Measurements from ENCODE around the gene ST6GAL2.

Gene ST6GAL2

DNA sequence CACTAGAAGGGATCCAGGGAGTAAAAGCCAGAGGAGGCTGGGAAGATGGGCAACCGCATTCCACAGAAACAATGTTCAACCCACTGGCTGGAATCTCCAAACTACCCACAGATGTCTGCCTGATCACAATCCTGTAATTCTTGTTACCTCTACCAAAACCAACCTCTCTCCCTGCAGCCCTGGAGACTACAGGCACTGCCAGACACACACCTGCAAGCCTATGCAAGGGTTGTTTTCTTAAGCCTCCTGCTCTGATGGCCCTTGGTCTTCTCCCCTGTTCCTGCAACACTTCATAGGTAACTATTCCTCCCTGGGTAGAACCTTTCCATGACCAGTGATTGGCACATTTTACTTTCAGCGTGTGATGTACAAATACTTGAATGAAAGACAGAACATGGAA is 21.9 kb downstream of the ST6GAL2 start:
- no peak for DNase-seq (ENCODE audit: low read depth)

DNA sequence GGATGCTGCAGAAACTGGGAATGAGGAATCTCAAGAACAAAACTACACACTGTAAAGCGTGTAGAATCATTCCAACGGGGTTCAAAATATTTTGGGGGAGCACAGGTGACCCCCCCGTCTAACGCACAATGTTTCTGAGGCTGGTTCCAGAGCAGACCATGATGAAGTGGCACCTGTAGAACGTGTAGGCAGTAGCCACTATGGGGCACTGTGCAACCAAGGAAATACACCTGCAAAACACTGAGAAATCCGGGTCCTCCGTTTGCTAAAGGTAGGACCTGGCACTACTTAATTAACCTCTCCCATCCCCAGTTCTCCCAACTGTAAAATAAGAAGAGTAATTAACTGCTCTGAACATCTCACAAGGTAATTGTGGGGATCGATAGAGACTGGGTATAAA is 22.6 kb downstream of the ST6GAL2 start:
- DNase-seq (ENCODE audit: low read depth), result no peak

DNA sequence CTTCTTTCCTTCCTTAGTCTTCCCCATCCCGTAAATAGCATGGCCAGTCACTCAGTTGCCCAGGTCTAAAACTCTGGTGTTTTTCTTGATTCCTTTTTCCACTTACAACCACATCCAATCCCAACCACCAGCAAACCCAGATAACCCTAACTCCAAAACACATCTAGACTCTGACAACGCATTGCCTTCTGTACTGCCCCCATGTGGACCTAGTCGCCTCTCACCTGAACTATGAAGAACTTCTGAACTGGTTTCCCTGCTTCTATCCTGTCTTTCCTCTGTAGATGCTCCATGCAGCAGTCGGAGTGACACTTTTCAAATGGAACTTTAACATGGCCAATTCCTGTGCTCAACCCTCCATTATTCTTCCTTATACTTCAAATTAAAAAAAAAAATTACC is 26.5 kb downstream of the ST6GAL2 start:
- no peak for DNase-seq (ENCODE audit: low read depth)

DNA sequence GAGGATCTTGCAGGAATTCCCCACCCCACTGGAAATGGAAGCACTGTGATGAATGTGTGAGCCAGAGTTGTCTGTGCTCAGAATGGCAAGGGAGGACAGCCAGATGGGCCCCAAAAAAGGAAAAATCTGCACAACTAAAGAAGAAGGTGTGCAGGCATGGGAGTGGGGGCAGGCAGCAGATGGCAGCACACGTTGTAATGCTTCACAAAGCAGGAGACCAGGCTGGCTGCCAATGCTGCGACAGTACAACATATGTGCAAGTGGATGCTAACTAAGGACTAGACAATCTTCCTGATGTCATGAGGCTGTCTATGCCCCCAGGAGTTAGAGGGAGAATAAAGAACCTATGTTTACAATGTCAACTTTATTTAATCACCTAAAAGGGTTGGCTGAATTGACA is 27.2 kb downstream of the ST6GAL2 start:
- DNase-seq (ENCODE audit: low read depth), result no peak

DNA sequence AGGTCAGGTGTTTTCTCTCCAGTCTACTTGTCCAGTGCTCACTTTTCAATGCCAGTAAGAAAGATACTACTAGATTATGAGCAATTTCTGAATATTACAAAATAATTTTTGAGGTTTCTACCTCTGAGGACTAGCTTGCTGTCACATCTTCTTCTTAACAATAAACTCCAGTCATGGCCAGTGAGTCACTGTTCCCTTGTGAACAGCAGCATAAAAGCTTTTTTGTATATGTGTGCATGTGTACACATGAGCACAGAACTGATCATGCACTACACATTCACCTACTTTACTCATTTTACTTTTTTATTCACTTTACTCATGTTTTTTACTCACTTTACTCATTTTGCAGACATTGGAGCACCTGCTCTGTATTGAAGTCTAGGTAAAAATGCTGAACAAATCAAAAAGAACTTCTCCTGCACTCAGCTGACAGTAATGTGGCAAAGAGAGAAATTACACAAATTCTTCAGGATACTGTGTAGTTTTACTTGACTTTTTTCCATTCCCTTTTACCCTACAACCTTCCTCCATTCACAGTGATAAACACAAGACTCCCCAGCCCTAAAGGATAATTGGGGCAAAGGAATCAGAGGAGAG is 28.0 kb downstream of the ST6GAL2 start:
- no peak for DNase-seq (ENCODE audit: low read depth)

DNA sequence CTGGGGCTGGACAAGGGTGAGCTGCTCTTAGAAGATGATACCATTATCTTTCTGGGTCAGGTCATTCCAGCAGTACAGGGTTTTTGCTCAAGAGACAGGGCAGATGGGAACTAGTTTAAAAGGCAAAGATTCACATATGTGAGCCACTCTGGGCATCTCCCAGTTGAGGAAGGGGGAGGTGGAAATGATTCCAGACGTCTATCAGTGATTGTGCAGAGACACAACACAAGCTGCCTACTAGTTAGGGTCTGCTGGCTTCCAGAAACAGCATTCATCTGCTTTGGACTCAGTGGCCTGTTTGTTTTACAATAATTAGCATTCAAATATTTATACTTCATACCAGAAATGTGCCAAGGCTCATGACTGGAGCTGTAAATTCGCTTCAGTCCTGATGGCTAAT is 32.3 kb downstream of the ST6GAL2 start:
- DNase-seq (ENCODE audit: low read depth), result no peak

DNA sequence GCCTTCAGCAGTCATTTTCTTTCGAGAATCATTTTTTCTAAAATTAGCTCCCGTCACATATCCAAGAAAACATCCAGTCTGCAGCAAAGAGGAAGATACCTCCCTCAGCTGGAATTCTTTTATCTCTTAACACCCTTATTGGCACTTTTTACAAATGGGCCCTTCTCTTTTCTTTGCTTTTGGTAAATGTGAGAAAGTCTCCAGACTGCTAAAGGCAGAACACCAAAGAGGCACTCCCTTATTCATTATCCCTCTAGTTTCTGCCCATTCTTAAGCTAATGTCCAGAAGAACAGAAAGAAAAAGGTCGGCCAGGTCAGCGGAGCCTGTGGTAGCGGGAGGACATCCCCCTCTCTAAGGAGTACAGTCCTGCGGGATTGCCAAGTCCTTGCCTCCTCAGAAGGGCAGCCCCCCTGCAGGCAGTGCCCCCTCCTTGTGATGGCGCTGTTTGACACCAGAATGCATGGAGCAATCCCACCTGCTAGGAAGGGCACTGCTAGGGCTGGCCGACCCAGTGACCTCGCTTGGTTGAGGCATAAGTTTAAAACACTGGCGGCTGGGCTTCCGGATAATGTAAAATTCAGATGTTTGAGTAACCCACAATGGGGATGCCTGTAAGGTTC is 34.0 kb downstream of the ST6GAL2 start:
- no peak for DNase-seq (ENCODE audit: low read depth)

DNA sequence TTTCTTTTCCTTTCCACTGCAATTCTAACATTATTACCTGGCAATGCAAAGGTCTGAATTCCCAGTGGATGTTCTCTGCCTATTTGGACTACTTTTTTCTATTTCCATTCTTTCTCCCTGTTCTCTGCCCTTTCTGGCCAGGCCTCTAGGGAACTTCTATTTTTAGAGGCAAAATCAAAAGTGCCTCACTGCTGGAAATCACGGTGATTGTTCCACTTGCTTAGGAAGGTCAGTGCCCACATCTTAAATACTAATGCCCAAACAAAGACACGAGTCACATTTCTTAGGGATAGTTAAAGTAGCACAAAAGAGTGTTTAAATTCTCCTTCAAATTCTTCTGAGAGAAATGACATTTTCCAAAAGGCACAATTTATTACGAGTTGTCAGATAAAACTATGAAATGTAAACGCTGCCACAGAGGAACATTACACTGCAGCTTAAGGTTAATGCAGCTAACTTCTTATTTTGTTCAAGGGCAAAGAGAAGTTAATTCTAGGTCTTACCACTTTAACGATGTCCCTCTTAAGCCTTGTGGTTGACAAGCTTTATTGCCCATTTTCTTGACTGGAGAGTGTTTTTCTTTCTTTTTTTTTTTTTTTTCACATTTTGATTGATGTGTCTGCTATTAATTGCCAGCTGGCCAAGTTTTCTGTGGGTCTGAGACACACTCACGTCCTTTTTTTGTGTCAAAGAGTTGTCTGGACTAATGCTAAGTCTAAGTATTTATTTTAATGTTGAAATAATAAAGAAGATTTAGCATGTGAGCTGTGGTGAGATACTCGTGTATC is 34.7 kb downstream of the ST6GAL2 start:
- DNase-seq (ENCODE audit: low read depth), result no peak

DNA sequence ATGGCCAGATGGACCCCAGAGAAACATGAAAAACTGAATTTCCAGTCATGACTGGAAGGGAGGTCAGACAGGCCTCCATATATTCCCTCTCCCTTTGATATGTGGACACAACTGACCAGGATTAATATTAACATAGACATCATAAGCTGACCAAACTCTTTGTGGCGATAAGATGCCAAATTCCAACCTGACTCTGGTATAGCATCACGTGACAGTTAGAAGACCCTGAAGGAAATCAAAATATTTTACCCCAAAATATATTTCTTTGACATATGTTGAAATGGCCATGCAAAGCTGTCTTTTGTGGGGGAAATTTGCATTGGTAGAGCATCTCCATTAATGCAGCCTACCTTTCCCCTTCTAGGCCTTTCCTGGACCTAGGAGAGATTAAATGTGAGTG is 36.7 kb downstream of the ST6GAL2 start:
- no peak for DNase-seq (ENCODE audit: low read depth)

DNA sequence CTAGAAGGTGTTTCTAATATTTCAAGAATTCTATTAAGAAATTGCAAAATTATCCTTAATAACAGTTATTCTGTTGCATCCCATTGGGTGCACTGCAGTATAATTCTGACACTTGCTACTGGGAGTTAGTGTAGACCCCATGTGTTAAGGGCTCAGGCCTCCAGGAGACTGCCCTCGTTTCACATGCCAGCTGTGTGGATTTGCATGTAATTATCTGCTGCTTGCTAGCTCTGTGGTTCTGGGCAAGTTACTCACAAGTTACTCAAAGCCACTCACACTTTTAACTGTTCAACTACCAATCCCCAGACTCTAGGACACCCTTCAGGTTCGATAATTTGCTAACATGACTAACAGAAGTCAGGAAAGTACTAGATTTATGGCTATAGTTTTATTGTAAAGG is 38.6 kb downstream of the ST6GAL2 start:
- no peak for DNase-seq (ENCODE audit: low read depth)

DNA sequence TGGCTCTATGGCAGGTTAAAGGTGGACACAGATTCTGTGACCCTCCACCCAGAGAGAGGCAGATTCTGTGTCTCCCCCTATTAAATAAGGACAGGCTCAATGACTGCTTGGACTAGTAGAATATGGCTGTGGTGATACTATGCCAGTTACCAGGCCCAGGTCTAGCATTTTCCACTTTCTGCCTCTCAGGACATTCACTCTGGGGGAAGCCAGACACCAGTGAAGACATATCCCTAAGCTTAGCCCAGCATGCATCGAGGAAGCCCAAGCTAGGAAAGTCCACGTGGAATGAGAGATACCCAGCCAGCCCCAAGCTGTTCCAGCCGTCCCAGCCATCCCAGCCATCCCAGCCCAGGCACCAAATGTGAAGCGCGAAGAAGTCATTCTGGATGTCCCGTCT is 40.3 kb downstream of the ST6GAL2 start:
- no peak for DNase-seq (ENCODE audit: low read depth)

DNA sequence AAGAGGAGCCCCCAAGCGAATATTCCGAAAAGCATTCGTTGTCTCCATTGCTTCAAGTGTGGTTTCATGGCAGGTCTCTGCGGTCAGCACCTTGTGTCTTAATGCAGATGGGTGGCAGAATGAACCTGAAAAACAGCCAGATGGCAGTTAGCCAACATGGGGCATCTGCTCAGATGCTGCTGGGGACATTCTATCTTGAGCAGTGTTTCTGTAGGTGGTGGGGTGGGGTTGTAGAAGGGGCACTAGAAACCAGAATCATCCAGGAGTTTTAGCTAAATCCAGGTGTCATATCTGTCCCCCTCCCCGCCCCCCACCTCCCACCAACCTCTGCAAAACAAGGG is 42.1 kb downstream of the ST6GAL2 start:
- DNase-seq (ENCODE audit: low read depth), result no peak

DNA sequence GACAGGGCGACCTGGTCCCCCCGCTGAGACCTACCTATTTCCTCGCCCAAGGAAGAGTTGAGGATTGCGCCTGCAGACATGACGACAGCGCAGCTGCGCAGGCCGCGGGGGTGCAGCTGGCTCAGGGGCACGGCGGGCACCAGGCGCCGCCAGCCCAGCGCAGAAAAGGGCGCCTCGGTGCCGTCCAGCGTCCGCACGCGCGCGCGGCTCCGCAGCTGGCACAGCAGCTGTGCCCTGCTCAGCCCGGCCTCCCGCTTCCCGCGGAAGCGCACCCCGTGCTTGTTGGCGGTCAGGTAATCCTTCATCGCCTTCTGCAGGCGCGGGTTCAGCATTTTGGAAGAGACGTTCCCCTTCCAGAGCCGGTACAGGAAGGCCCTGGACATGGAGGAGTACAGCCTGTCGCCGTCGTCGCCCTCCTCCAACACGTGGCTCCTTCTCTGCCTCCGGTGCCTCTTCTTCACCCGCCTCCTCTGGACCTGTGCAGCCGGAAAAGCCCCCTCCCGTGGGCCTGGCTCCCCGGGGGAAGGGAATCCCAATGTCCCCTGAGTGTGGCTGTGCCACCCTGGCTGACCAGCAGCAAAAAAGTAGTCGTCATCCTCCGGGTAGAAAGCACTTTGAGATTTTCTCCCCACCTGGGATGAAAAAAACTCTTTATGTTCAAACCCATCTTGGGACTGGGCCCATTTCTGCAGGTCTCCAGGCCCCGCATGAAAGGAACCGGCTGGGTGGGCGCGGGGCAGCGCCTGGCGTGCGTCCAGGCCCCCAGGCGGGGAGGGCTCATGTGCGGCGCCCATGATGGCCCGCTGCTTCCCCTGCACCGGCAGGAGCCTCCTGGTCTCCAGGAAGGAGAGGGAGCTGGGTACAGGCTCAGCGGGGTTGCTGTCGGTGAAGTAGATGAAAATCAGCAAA is 42.7 kb downstream of the ST6GAL2 start:
- no peak for DNase-seq (ENCODE audit: low read depth)

DNA sequence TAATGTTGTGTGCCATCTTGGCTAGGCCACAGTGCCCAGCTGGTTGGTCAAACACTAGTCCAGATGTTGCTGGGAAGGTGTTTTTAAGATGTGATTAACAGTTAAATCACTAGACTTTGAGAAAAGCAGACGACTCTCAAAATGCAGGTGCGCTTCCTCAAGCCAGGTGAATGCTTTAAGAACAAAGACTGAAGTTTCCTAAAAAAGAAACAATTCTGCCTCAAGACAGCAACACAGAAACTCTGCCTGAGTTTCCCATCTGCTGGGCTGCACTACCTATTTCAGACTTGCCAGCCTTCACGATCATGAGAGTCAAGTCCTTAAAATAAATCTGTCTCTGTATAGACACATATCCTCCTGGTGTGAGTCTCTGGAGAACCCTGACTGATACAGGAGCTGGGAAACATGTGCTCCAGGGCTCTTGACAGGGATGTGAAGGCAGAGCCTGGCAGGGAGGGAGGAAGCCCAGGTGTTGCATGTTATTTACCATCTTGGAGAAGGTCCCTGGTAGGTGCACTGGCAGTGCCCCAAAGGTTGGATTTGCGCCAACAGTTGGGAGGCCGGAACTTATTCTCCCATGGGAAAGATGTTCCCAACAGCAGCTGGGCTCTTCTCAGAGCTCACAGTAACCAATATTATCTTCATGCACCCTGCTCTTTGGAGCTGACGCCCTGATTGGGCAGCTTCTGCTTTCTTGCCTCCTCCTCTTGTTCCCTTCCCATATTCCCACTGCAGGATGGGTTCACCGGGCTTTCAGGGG is 43.9 kb downstream of the ST6GAL2 start:
- DNase-seq (ENCODE audit: low read depth), result no peak

DNA sequence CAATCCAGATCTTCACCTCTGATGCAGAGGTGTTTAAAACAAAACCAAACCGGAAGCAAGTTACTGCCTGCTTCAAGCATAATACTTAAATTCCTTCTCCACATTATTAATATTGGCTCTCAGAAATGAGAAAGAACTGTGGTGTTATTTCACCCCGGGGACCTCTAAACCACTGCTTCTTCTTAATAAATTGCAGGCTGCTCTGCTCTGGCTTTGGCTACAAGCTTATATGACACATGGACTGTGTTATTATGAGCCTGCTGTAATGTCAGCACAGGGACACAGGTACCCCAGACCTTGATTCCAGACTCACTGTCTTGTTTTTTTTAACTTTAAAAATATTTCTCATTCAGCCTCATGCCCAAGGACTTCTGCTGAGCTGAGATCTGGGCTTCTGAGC is 45.1 kb downstream of the ST6GAL2 start:
- DNase-seq (ENCODE audit: low read depth), result no peak

DNA sequence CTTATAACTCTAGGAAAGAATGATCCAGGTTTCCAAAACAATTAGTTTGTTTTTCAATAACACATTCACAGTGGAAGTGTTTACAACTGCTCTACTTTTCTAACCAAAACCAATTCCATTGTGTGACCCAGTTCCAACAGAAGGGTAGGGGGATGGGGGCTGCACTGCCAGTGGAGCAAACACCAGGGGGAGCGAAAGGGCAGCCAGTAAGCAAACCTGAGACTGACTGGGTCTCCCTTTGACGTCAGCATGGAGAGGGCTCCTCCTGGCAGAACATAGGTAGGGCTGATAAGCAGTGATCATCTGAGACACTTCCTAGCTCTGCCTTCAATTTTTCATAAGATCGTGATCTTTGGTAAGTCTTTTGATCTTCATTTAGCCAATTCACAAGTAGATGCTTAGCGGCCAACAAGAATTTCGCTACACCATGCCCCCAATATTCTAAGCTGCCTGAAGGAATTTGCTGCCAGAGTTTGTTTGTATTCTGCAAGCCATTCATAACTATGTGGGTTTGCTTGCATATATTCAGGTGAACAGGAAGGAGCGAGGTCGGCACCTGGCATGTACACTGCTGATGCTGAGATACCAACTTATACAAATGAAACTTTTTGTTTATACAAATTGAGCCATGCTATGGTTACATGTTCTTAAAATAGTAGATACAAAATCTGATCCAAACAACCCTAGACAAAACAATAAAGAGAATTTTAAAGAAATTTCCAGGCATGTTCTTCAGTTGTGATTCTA is 45.9 kb downstream of the ST6GAL2 start:
- no peak for DNase-seq (ENCODE audit: low read depth)

DNA sequence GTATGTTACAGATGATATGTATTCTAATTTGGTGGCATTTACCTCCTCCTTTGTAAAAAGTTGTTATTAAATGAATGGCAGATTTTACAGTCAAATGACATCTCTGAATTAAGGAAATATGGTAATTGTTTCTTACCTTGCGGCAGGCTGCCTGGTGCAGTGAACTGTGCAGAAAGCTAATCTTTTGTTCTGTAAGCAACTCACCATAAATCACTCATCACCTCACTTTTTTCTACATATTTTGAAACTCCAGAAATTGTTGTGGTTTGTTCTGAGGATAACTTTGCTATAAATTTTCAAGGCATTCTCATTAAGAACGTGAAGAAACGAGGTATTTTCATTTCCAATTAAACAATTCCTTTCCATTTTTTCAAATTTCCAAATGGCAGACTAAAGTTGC is 52.7 kb downstream of the ST6GAL2 start:
- no peak for DNase-seq (ENCODE audit: low read depth)

DNA sequence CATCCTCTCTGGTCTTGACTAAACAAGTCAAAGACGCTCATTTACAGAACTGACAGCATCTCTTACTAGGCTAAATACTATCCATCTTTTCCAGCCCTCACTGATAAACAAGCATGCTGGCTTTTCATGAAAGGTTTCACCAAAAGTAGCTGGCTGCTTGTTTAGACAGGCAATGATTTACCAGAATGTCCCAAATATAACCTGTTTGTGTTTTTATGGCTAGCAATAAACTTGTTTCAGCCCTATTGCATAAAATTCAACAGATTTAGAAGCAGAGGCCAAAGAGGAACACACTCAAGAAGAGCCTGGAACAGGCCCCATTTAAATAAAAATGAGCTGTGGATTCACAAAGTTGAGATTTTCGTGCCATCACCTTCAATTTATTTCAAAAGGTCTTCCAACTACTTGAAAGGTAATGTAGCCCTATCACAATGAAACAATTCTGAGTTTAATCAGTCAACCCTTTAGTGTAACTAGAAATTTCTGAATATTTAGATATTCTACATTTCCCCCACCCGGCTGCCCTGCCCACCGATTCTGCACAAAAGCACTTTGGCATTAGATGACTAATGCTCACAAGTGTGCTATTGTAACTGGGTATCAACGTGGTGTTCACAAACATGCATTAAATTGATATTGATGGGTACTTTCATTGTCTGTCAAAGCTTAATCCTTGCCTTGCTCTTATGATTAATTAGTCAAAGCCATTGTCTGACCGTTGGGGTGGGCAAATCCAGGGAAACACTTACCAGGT is 54.0 kb downstream of the ST6GAL2 start:
- no peak for DNase-seq (ENCODE audit: low read depth)

DNA sequence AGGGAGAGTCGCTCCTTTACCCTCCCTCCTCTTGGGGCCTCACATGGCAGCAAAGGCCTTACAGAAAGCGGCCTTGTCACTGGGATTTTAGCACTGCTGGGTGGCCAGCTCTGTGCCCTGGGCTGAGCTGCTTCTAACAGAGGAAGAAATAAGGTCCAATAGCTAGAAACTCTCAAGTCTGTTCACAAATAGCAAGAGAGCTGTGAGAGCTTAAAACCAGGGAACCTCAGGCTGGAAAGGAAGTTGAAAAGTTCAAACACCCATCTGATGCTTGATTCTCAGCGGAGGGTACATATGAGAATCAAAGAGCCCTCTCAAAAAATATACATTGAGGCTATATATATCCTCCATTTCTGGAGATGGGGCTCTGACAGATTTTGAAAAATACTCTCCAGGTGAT is 54.7 kb downstream of the ST6GAL2 start:
- DNase-seq (ENCODE audit: low read depth), result no peak

DNA sequence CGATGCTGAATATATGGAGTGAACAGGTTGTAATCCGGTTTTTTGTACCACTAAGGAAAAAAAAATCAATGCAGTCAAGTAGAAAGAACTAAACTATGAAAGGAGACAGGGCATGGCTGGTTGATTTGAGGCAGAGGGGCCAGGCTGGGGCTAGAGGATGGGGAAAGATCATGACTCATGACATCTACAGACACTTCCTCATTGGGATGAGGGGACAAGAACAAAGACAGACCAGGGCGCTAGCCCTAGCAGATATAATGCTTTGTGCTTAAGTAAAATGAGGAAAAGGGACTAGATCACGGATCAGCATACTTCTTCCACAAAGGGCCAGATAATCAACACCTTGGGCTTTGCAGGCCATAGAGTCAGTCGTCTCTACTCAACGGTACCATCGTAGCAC is 55.8 kb downstream of the ST6GAL2 start:
- DNase-seq (ENCODE audit: low read depth), result no peak
